Astrocyte (in vitro differentiated cells and primary cell): ENCODE results near the gene NRP1. TPM values are rescaled to one million over a fixed set of nuclear protein-coding genes. Genes with fewer than 3 reads are reported as not detected.

Source experiments
- DNase-seq: peaks from one replicate; pipeline ENCODE4 v3.0.0-alpha.2; 2010; ENCODE audit warnings: low read depth
- FAIRE-seq: peaks from 2 replicates; lab custom pipeline; 2011; peaks lifted over from hg19 to GRCh38; lab: Jason Lieb, UNC
- H2AFZ ChIP-seq: 2 replicates; pipeline ENCODE4 v1.6.0; 2012; ENCODE audit warnings: low read depth, low read length, inconsistent platforms
- H3K27ac ChIP-seq: 2 replicates; pipeline ENCODE4 v1.5.1; 2011; ENCODE audit warnings: low read depth, low read length, inconsistent platforms
- H3K27me3 ChIP-seq: 2 replicates; pipeline ENCODE4 v1.6.0; 2011; ENCODE audit warnings: low read length, inconsistent platforms; ENCODE audit not compliant: insufficient read depth
- H3K36me3 ChIP-seq: 2 replicates; pipeline ENCODE4 v1.5.1; 2011; ENCODE audit warnings: low read length, inconsistent platforms; ENCODE audit not compliant: insufficient read depth
- H3K4me1 ChIP-seq: 2 replicates; pipeline ENCODE4 v1.5.1; 2011; ENCODE audit warnings: low read length, inconsistent platforms; ENCODE audit not compliant: insufficient read depth
- H3K4me2 ChIP-seq: 2 replicates; pipeline ENCODE4 v1.6.0; 2012; ENCODE audit warnings: low read length, inconsistent platforms
- H3K4me3 ChIP-seq: 2 replicates; pipeline ENCODE4 v1.5.1; 2011; ENCODE audit warnings: low read depth, mild to moderate bottlenecking, low read length, inconsistent platforms; ENCODE audit not compliant: insufficient read depth
- H3K79me2 ChIP-seq: 2 replicates; pipeline ENCODE4 v1.6.0; 2012; ENCODE audit warnings: mild to moderate bottlenecking, low read length, inconsistent platforms; ENCODE audit not compliant: insufficient read depth
- H3K9ac ChIP-seq: 2 replicates; pipeline ENCODE4 v1.6.0; 2012; ENCODE audit warnings: mild to moderate bottlenecking, low read length, inconsistent platforms
- H3K9me3 ChIP-seq: 2 replicates; pipeline ENCODE4 v1.5.1; 2012; ENCODE audit warnings: low read depth, mild to moderate bottlenecking, low read length, inconsistent platforms; ENCODE audit not compliant: insufficient read depth
- H4K20me1 ChIP-seq: 2 replicates; pipeline ENCODE4 v1.6.0; 2012; ENCODE audit warnings: low read length, inconsistent platforms; ENCODE audit not compliant: insufficient read depth
- H3K27ac Mint-ChIP-seq: one replicate; pipeline ENCODE4 v1.8.0; 2021; ENCODE audit warnings: mild to moderate bottlenecking, mixed read lengths; ENCODE audit not compliant: unreplicated experiment
- H3K27me3 Mint-ChIP-seq: one replicate; pipeline ENCODE4 v1.8.0; 2021; ENCODE audit warnings: low read depth, mixed read lengths; ENCODE audit not compliant: unreplicated experiment
- H3K36me3 Mint-ChIP-seq: one replicate; pipeline ENCODE4 v1.8.0; 2021; ENCODE audit warnings: low read depth, mixed read lengths; ENCODE audit not compliant: unreplicated experiment
- H3K4me1 Mint-ChIP-seq: one replicate; pipeline ENCODE4 v1.8.0; 2021; ENCODE audit warnings: low read depth, mixed read lengths; ENCODE audit not compliant: unreplicated experiment
- H3K4me3 Mint-ChIP-seq: one replicate; pipeline ENCODE4 v1.8.0; 2021; ENCODE audit warnings: mild to moderate bottlenecking, moderate library complexity, mixed read lengths; ENCODE audit not compliant: unreplicated experiment
- H3K9me3 Mint-ChIP-seq: one replicate; pipeline ENCODE4 v1.8.0; 2021; ENCODE audit warnings: mild to moderate bottlenecking, mixed read lengths; ENCODE audit not compliant: unreplicated experiment
- CTCF ChIP-seq: IDR thresholded peaks from 2 replicates; pipeline ENCODE4 v1.5.1; 2011; ENCODE audit warnings: low read depth, mild to moderate bottlenecking, inconsistent platforms, low read length, moderate library complexity; ENCODE audit not compliant: insufficient read depth
- EZH2 ChIP-seq: IDR thresholded peaks from 2 replicates; pipeline ENCODE4 v1.6.1; 2012; ENCODE audit warnings: mild to moderate bottlenecking, low read length, inconsistent platforms; ENCODE audit not compliant: insufficient read depth
- total RNA-seq: library from RNA; stranded (reverse); gene quantifications from 2 replicates; pipeline ENCODE4 v1.2.1, GENCODE V29; 2021

The NRP1 gene
- total RNA-seq, 1 donor from 2014 or later, result 59.4 TPM

- Mint-ChIP-seq H3K27ac (no peak overlapping the region), H3K27me3 (no peaks in the 10 kb centered on the region), H3K4me3 (no peak overlapping the region), H3K36me3 (peaks cover 11% of the 10 kb centered on the region), H3K4me1 (peaks cover 3% of the 10 kb centered on the region), H3K9me3 (peaks cover 2% of the 10 kb centered on the region)
- no peak for DNase-seq
- FAIRE-seq, result no peak
- Histone ChIP-seq H3K27me3 (no peaks in the 10 kb centered on the region), H2AFZ (no peak overlapping the region), H3K4me2 (no peak overlapping the region), H3K9me3 (no peaks in the 10 kb centered on the region), H3K79me2 (no peaks in the 10 kb centered on the region), H3K4me3 (no peak overlapping the region), H3K36me3 (peaks cover 19% of the 10 kb centered on the region), H3K9ac (no peak overlapping the region), H3K27ac (no peak overlapping the region), H3K4me1 (peaks cover 5% of the 10 kb centered on the region), H4K20me1 (no peaks in the 10 kb centered on the region)
- TF ChIP-seq CTCF, result no peak
- no peak for TF ChIP-seq EZH2
These were observed 147.0 kb downstream of the NRP1 start for GRCh38 chr10:33187427-33187999.

- H3K27me3 Mint-ChIP-seq, result peaks cover 1% of the 10 kb centered on the region
- Histone ChIP-seq H3K9ac (no peak overlapping the region), H3K4me2 (no peak overlapping the region), H3K79me2 (no peaks in the 10 kb centered on the region), H3K36me3 (peaks cover 27% of the 10 kb centered on the region), H3K27me3 (no peaks in the 10 kb centered on the region), H3K9me3 (no peaks in the 10 kb centered on the region), H2AFZ (no peak overlapping the region), H3K27ac (no peak overlapping the region), H4K20me1 (no peaks in the 10 kb centered on the region), H3K4me1 (peaks cover 5% of the 10 kb centered on the region), H3K4me3 (no peak overlapping the region)
- TF ChIP-seq CTCF (no peak), EZH2 (no peak)
- FAIRE-seq (no peak), DNase-seq (no peak)
- peaks cover 2% of the 10 kb centered on the region for H3K9me3 Mint-ChIP-seq
- H3K4me1 Mint-ChIP-seq, result peaks cover 3% of the 10 kb centered on the region
- H3K27ac Mint-ChIP-seq, result no peak overlapping the region
- H3K4me3 Mint-ChIP-seq, result no peak overlapping the region
- H3K36me3 Mint-ChIP-seq, result peaks cover 21% of the 10 kb centered on the region
These were observed 148.3 kb downstream of the NRP1 start for GRCh38 chr10:33186150-33186549.

GRCh38 chr10:33183655-33184054 is 150.8 kb downstream of the NRP1 start:
- no peak overlapping the region for H3K27ac Mint-ChIP-seq
- no peak for DNase-seq
- Histone ChIP-seq H3K27me3 (no peaks in the 10 kb centered on the region), H3K27ac (no peak overlapping the region), H4K20me1 (no peaks in the 10 kb centered on the region), H3K4me1 (peaks cover 22% of the 10 kb centered on the region), H2AFZ (no peak overlapping the region), H3K4me2 (no peak overlapping the region), H3K9me3 (no peaks in the 10 kb centered on the region), H3K36me3 (peaks cover 37% of the 10 kb centered on the region), H3K9ac (no peak overlapping the region), H3K79me2 (no peaks in the 10 kb centered on the region), H3K4me3 (no peak overlapping the region)
- no peak overlapping the region for H3K4me3 Mint-ChIP-seq
- FAIRE-seq, result no peak
- H3K9me3 Mint-ChIP-seq, result peaks cover 2% of the 10 kb centered on the region
- peaks cover 32% of the 10 kb centered on the region for H3K36me3 Mint-ChIP-seq
- H3K4me1 Mint-ChIP-seq, result peaks cover 14% of the 10 kb centered on the region
- H3K27me3 Mint-ChIP-seq, result peaks cover 1% of the 10 kb centered on the region
- TF ChIP-seq EZH2 (no peak), CTCF (no peak)
